Ovary (tissue), 3 donors: ENCODE measurements around the gene BPIFB4.

Experiments used
- CTCF ChIP-seq, 3 donors: fragments of 450-650 bp in 2 of 3; fragments of 200-600 bp in 1 of 3; IDR thresholded peaks; one replicate each; pipeline versions ENCODE4 v1.5.1 to v1.8.0; 2016 to 2022; ENCODE audit warnings: antibody characterized with exemption in 3 of 3, mild to moderate bottlenecking in 1 of 3
- POLR2A ChIP-seq: fragments of 450-650 bp; IDR thresholded peaks from one replicate; pipeline ENCODE4 v1.6.1; 2017; ENCODE audit warnings: antibody characterized with exemption, mild to moderate bottlenecking, moderate library complexity
- donor health status: DM: no; HTN: no; CAD: no.

- no peak for TF ChIP-seq POLR2A
- TF ChIP-seq CTCF (IDR thresholded peaks at IDR 0.05): no peak
Observed at GRCh38 chr20:33079259-33079658, at the start of gene BPIFB4.
